HepG2 (cell line): ENCODE data around the gene CCDC102B. TPM values are rescaled to one million over a fixed set of nuclear protein-coding genes. Genes with fewer than 3 reads are reported as not detected.

Experiments used
- ATAC-seq: fragments of 200-7000 bp; cut with Tn5 transposase; 3 replicates; pipeline ENCODE4 v1.9.1; 2020; ENCODE audit warnings: mild to moderate bottlenecking, moderate library complexity
- BruUV-seq: library from RNA; stranded (reverse); fragments of 400-500 nt; replicated peaks from 2 replicates; lab custom pipeline; 2021; lab: Mats Ljungman, UMichigan
- CTCF ChIA-PET: fragments of 300-600 bp; formaldehyde crosslinking; extraction: SDS; loops from one replicate; lab custom pipeline; 2021; ENCODE audit warnings: low total read pairs, inconsistent platforms, low intra/inter-chr PET ratio; lab: Yijun Ruan, JAX
- POLR2A ChIA-PET: fragments of 350-600 bp; sonication (Branson Sonifier 250); formaldehyde crosslinking; loops from one replicate; lab custom pipeline; 2020; ENCODE audit warnings: antibody characterized with exemption, inconsistent platforms; lab: Yijun Ruan, JAX
- DNase-seq: peaks from one replicate; pipeline ENCODE4 v3.0.0-alpha.2; 2015; ENCODE audit warnings: low spot score
- FAIRE-seq: peaks from 3 replicates; lab custom pipeline; 2011; peaks lifted over from hg19 to GRCh38; lab: Jason Lieb, UNC
- H2AFZ ChIP-seq: one replicate; pipeline ENCODE4 v1.6.1; 2011; ENCODE audit warnings: low read length, inconsistent platforms
- H3K27ac ChIP-seq: fragments of 300-600 bp; 3 replicates; pipeline ENCODE4 v1.8.0; 2011; ENCODE audit warnings: mixed run types, mild to moderate bottlenecking, mixed read lengths, low read length, inconsistent platforms; ENCODE audit not compliant: insufficient read depth; ENCODE audit errors: extremely low read length
- H3K27me3 ChIP-seq, 2 experiments: fragments of 200-600 bp in 1 of 2; 2 replicates in 1 of 2; 3 replicates in 1 of 2; pipeline versions ENCODE4 v1.6.0 to v1.8.0; 2011; ENCODE audit warnings: low read length in 2 of 2, mild to moderate bottlenecking in 2 of 2, moderate library complexity in 2 of 2, inconsistent platforms in 1 of 2; ENCODE audit not compliant: insufficient read depth in 2 of 2, control insufficient read depth in 1 of 2
- H3K36me3 ChIP-seq, 2 experiments: fragments of 200-600 bp in 1 of 2; replicated peaks in 1 of 2; 2 replicates in 1 of 2; 3 replicates in 1 of 2; pipeline versions ENCODE4 v1.5.1 to v1.8.0; 2011; ENCODE audit warnings: low read length in 2 of 2, inconsistent platforms in 1 of 2; ENCODE audit not compliant: insufficient read depth in 2 of 2, control insufficient read depth in 1 of 2
- H3K4me1 ChIP-seq: 2 replicates; pipeline ENCODE4 v1.5.1; 2012; ENCODE audit warnings: low read length, inconsistent platforms; ENCODE audit not compliant: insufficient read depth
- H3K4me2 ChIP-seq: 2 replicates; pipeline ENCODE4 v1.6.0; 2011; ENCODE audit warnings: low read depth, low read length, inconsistent platforms
- H3K4me3 ChIP-seq, 3 experiments: fragments of 200-600 bp in 1 of 3; sonication (generic), shearing (Covaris generic) in 1 of 3; replicated peaks in 1 of 3; 2 replicates each; pipeline ENCODE4 v1.5.1; 2011 to 2016; ENCODE audit warnings: low read length in 3 of 3, inconsistent platforms in 2 of 3, low read depth in 2 of 3, mild to moderate bottlenecking in 2 of 3, control low read depth in 1 of 3, mixed read lengths in 1 of 3; ENCODE audit not compliant: insufficient read depth in 1 of 3
- H3K79me2 ChIP-seq: one replicate; pipeline ENCODE4 v1.6.1; 2011; ENCODE audit warnings: low read length, inconsistent platforms; ENCODE audit not compliant: insufficient read depth
- H3K9ac ChIP-seq: 2 replicates; pipeline ENCODE4 v1.6.0; 2011; ENCODE audit warnings: mild to moderate bottlenecking, low read depth, low read length, inconsistent platforms; ENCODE audit not compliant: insufficient read depth
- H3K9me3 ChIP-seq: 2 replicates; pipeline ENCODE4 v1.5.1; 2012; ENCODE audit warnings: mild to moderate bottlenecking, low read length
- H4K20me1 ChIP-seq: 2 replicates; pipeline ENCODE4 v1.6.0; 2011; ENCODE audit warnings: inconsistent platforms, mild to moderate bottlenecking, low read length, moderate library complexity; ENCODE audit not compliant: insufficient read depth
- ATF6 ChIP-seq: sonication (generic); formaldehyde crosslinking; conservative IDR thresholded peaks from 2 replicates; pipeline ENCODE4 v1.4.0; 2020; ENCODE audit warnings: missing genetic modification reagents
- BRF2 ChIP-seq: sonication (generic); formaldehyde crosslinking; IDR thresholded peaks from 2 replicates; pipeline ENCODE4 v1.8.1; 2022; ENCODE audit warnings: mild to moderate bottlenecking, missing genetic modification reagents
- E2F2 ChIP-seq: sonication (generic); formaldehyde crosslinking; IDR thresholded peaks from 2 replicates; pipeline ENCODE4 v1.4.0; 2020; ENCODE audit warnings: missing genetic modification reagents, borderline replicate concordance
- EEA1 ChIP-seq: sonication (generic); formaldehyde crosslinking; IDR thresholded peaks from 2 replicates; pipeline ENCODE4 v1.5.1; 2020; ENCODE audit warnings: mild to moderate bottlenecking, missing genetic modification reagents, borderline replicate concordance
- GATAD1 ChIP-seq: IDR thresholded peaks from 2 replicates; pipeline ENCODE4 v1.6.1; 2016; ENCODE audit warnings: missing genetic modification reagents, missing compliant biosample characterization
- KAT8 ChIP-seq: IDR thresholded peaks from 2 replicates; pipeline ENCODE4 v1.6.1; 2016; ENCODE audit warnings: missing genetic modification reagents, missing compliant biosample characterization
- MAX ChIP-seq: IDR thresholded peaks from 2 replicates; pipeline ENCODE4 v1.6.1; 2012; ENCODE audit warnings: inconsistent platforms
- MBNL3 ChIP-seq: fragments of 250-450 bp; sonication (Bioruptor Pico); conservative IDR thresholded peaks from 2 replicates; pipeline ENCODE4 v1.8.0; 2022; ENCODE audit warnings: mild to moderate bottlenecking, inconsistent platforms
- MIER2 ChIP-seq: IDR thresholded peaks from 2 replicates; pipeline ENCODE4 v1.6.1; 2016; ENCODE audit warnings: missing biosample characterization, missing genetic modification reagents
- PHB2 ChIP-seq: fragments of 450-650 bp; IDR thresholded peaks from 2 replicates; pipeline ENCODE4 v1.6.1; 2018; ENCODE audit not compliant: partially characterized antibody
- TEAD3 ChIP-seq: optimal IDR thresholded peaks from 2 replicates; pipeline ENCODE3; 2016; ENCODE audit warnings: borderline replicate concordance
- ZBTB7A ChIP-seq: sonication (generic); formaldehyde crosslinking; IDR thresholded peaks from 2 replicates; pipeline ENCODE4 v1.8.0; 2022; ENCODE audit warnings: mild to moderate bottlenecking, missing genetic modification reagents
- WGBS: methylation state at CpG from one replicate; pipeline ENCODE4 v1.1.6; 2017; ENCODE audit warnings: low lambda C conversion rate; 5-methylcytosine and 5-hydroxymethylcytosine counted together
- in situ Hi-C: cut with HindIII; loops from 2 replicates; pipeline ENCODE4 v1.10.0; 2017; ENCODE audit warnings: low pct_unique_long_range_greater_than_20kb; ENCODE audit not compliant: extremely low pct_ligation_motif_present
- intact Hi-C: fragments of 100-400 bp; cut with micrococcal nuclease; formaldehyde crosslinking; loops from one replicate; pipeline ENCODE4 v1.10.0; 2022; ENCODE audit not compliant: unreplicated experiment
- polyA plus RNA-seq, 8 experiments: library from polyadenylated mRNA; depleted of rRNA in 3 of 8; stranded (reverse) in 7 of 8; unstranded in 1 of 8; fragments of >200 nt; fragmentation: Illumina TruSeq in 4 of 8; extraction: Trizol in 4 of 8; gene quantifications; 2 replicates each; pipeline versions ENCODE4 v1.2.1 to v1.2.3, GENCODE V29; 2011 to 2016; ENCODE audit warnings: low read depth in 4 of 8, missing spikeins in 1 of 8, mixed read lengths in 1 of 8; ENCODE audit not compliant: insufficient read depth in 1 of 8
- small RNA-seq, 3 experiments: library from RNA; depleted of rRNA; stranded (forward); fragments of <200 nt; gene quantifications; one replicate each; pipeline ENCODE3, GENCODE V24; 2012; ENCODE audit warnings: low read depth in 2 of 3, low replicate concordance in 1 of 3; ENCODE audit not compliant: insufficient read length in 3 of 3, insufficient read depth in 2 of 3
- total RNA-seq, 5 experiments: library from RNA; depleted of rRNA; stranded (reverse); fragments of >200 nt; fragmentation: Illumina TruSeq; extraction: Trizol; gene quantifications; 2 replicates each; pipeline ENCODE4 v1.2.3, GENCODE V29; 2016; ENCODE audit warnings: low read depth in 1 of 5

Gene CCDC102B
- total and polyA plus RNA-seq, 2 of the 13 experiments (the other 11 are each of a cell fraction or from before 2014, with no cell fraction given), result 2.3 to 3.7 TPM

- 0% methylated on average over 1 of the region's 1 CpG for WGBS
- no TSS peak for BruUV-seq
- no peaks in the 10 kb centered on the region for H3K9me3 ChIP-seq
Observed at GRCh38 chr18:69102959-69103358, 305.1 kb downstream of the CCDC102B start.

More at GRCh38 chr18:69102959-69103358, 305.1 kb downstream of the CCDC102B start:
- FAIRE-seq (no peak), DNase-seq (no peak), ATAC-seq (no peak)
- CTCF ChIA-PET, result no interaction called here
- Histone ChIP-seq H3K27ac (no peak overlapping the region), H4K20me1 (no peaks in the 10 kb centered on the region), H2AFZ (no peak overlapping the region), H3K36me3 (no peaks in the 10 kb centered on the region), H3K27me3 (no peaks in the 10 kb centered on the region), H3K9ac (no peak overlapping the region), H3K4me3 (no peak overlapping the region), H3K79me2 (no peaks in the 10 kb centered on the region), H3K4me2 (no peak overlapping the region), H3K4me1 (no peaks in the 10 kb centered on the region)
- intact Hi-C loops, result no loop called here
- in situ Hi-C loops, result no loop called here
- POLR2A ChIA-PET, result no interaction called here
- TF ChIP-seq MBNL3 (CRISPR knock-in tag) (no peak), ATF6 (CRISPR knock-in tag) (no peak), MIER2 (no peak), TEAD3 (no peak), GATAD1 (CRISPR knock-in tag) (no peak), KAT8 (CRISPR knock-in tag) (no peak), EEA1 (CRISPR knock-in tag) (no peak), PHB2 (no peak), E2F2 (CRISPR knock-in tag) (no peak), ZBTB7A (CRISPR knock-in tag) (no peak), BRF2 (CRISPR knock-in tag) (no peak), MAX (no peak)

Small RNA genes lying within 50 kb of the gene (small RNA-seq; reads per million reads assigned to genes)
- 0.20 to 2.9 (median 2.0) reads per million in 3 experiments for gene RNU6-39P

Other genes with a start within 250 kb of the CCDC102B start
- 11.6 and 25.0 TPM in 2 replicates for gene TMX3, start 83.0 kb upstream of the CCDC102B start, total RNA-seq (2016; rRNA removed; fragmentation: Illumina TruSeq; extraction: Trizol)
- 11.4 and 12.9 TPM in 2 replicates for gene TMX3, start 83.0 kb upstream of the CCDC102B start, polyA plus RNA-seq (2011; rRNA removed)